Adrenal gland (tissue), 12 donors: ENCODE data around the gene RYR3. TPM values are rescaled to one million over a fixed set of nuclear protein-coding genes. Genes with fewer than 3 reads are reported as not detected.

Source experiments
- DNase-seq, 7 donors: peaks; one replicate each; pipeline ENCODE4 v3.0.0-alpha.2; 2019 to 2020
- H3K27ac ChIP-seq, 5 donors: fragments of 200-600 bp; sonication (generic) in 4 of 5; 1 replicate in 3 of 5; 2 replicates in 2 of 5; pipeline versions ENCODE4 v1.5.1 to v1.8.0; 2016 to 2020; ENCODE audit warnings: mild to moderate bottlenecking in 1 of 5
- H3K27me3 ChIP-seq: fragments of 200-600 bp; 2 replicates; pipeline ENCODE4 v1.8.0; 2021
- H3K36me3 ChIP-seq, 2 donors: fragments of 200-600 bp; replicated peaks in 1 of 2; 1 replicate in 1 of 2; 2 replicates in 1 of 2; pipeline versions ENCODE4 v1.5.1 to v1.8.0; 2018 to 2022
- H3K4me1 ChIP-seq, 2 donors: fragments of 200-600 bp; replicated peaks in 1 of 2; 1 replicate in 1 of 2; 2 replicates in 1 of 2; pipeline versions ENCODE4 v1.5.1 to v1.8.0; 2018 to 2021
- H3K4me3 ChIP-seq, 4 donors: fragments of 200-600 bp; sonication (generic) in 3 of 4; one replicate each; pipeline ENCODE4 v1.5.1; 2016 to 2018
- H3K9me3 ChIP-seq, 3 donors: fragments of 200-600 bp; sonication (generic) in 1 of 3; replicated peaks in 1 of 3; 1 replicate in 2 of 3; 2 replicates in 1 of 3; pipeline versions ENCODE4 v1.5.1 to v1.8.0; 2016 to 2021
- CTCF ChIP-seq, 6 experiments: fragments of 450-650 bp in 4 of 6; fragments of 200-600 bp in 2 of 6; sonication (generic) in 1 of 6; IDR thresholded peaks; 1 replicate in 5 of 6; 2 replicates in 1 of 6; pipeline versions ENCODE4 v1.5.1 to v1.8.0; 2016 to 2021; ENCODE audit warnings: antibody characterized with exemption in 6 of 6, mild to moderate bottlenecking in 2 of 6, moderate library complexity in 1 of 6
- POLR2A ChIP-seq, 2 donors: fragments of 450-650 bp; IDR thresholded peaks; one replicate each; pipeline ENCODE4 v1.6.1; 2017; ENCODE audit warnings: antibody characterized with exemption in 2 of 2, mild to moderate bottlenecking in 2 of 2, moderate library complexity in 1 of 2
- WGBS, 4 donors: extraction: QIAGEN DNeasy Blood & Tissue Kit in 2 of 4; methylation state at CpG; one replicate each; pipeline versions ENCODE4 v1.1.5 to v1.1.7; 2013 to 2017; 5-methylcytosine and 5-hydroxymethylcytosine counted together
- intact Hi-C, 2 donors: fragments of 100-400 bp; cut with DNase I; formaldehyde crosslinking; loops; one replicate each; pipeline versions ENCODE4 v1.14.1 to v1.15.0; 2022 to 2023
- polyA plus RNA-seq, 3 donors: library from polyadenylated mRNA; stranded (reverse); fragments of 200-250 nt in 2 of 3; fragments of 350-450 nt in 1 of 3; fragmentation: Illumina TruSeq in 1 of 3; extraction: RNeasy Lipid Tissue Mini Kit (QIAGEN cat#74804) in 1 of 3; gene quantifications; one replicate each; pipeline ENCODE4 v1.2.3, GENCODE V29; 2013 to 2014
- total RNA-seq, 9 donors: library from RNA; depleted of rRNA in 4 of 9; stranded (reverse); fragments of >200 nt in 4 of 9; fragments of 120-200 nt in 1 of 9; fragmentation: NEBNext Ultra II Directional in 1 of 9; extraction: Animal tissue kit (Norgen Biotek cat#: 25700) in 1 of 9; gene quantifications; one replicate each; pipeline versions ENCODE4 v1.1.0 to v1.2.4, GENCODE V29; 2013 to 2023
- donor health status: healthy with polysubstance abuse.
- donor health status: Bipolar disorder and iron deficiency.
- donor health status: DM: yes; HTN: yes; CAD: no.
- donor health status: DM: no; HTN: no; CAD: no.
- donor health status: DM: no; HTN: no; CAD: no.
- donor health status: DM: yes; HTN: yes; CAD: no.

Gene RYR3
- total and polyA plus RNA-seq, 12 donors, result 0.32 to 60.7 (median 3.4) TPM

DNA sequence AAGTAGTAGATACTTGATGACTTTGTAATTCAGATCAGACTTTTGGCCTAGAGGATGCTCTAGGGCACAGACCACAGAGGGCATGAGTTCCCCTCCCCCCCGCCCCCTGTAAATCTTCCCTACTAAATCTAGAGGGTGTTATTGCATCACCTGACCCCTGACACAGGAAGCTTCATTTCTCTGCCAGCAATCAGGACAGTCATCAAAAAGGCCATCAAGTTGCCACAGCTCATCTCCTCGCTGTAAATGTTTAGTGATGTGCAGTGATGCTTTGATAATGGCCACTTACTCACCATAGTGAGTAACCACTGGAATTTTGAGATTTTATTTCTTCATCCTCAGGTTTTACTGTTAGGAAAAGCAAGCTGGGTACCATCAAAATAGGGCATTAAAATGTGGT, 368.3 kb downstream of the RYR3 start:
- H3K27ac ChIP-seq, result no peak overlapping the region
- intact Hi-C loops, result loop anchor here in 1 of 2 donors (5.0 kb wide), 1 partner anchor 382 kb away; no protein-coding TSS in a partner anchor
- DNase-seq, result no peak
- H3K4me1 ChIP-seq, result no peaks in the 10 kb centered on the region
- no peaks in the 10 kb centered on the region for H3K9me3 ChIP-seq
- no peak overlapping the region for H3K4me3 ChIP-seq
- no peak for TF ChIP-seq POLR2A (IDR thresholded peaks at IDR 0.05)
- no peak for TF ChIP-seq CTCF (IDR thresholded peaks at IDR 0.05)
- H3K27me3 ChIP-seq, result no peaks in the 10 kb centered on the region
- no peaks in the 10 kb centered on the region for H3K36me3 ChIP-seq
- WGBS, 4 donors, result 49 to 63% (median 53%) methylated on average over 2 of the region's 2 CpGs

GRCh38 chr15:33680336-33680735, 369.6 kb downstream of the RYR3 start:
- intact Hi-C loops, result no loop called here
- Histone ChIP-seq H3K27ac (no peak overlapping the region), H3K4me3 (no peak overlapping the region), H3K9me3 (no peaks in the 10 kb centered on the region), H3K27me3 (no peaks in the 10 kb centered on the region), H3K4me1 (no peaks in the 10 kb centered on the region), H3K36me3 (no peaks in the 10 kb centered on the region)
- 46 to 76% (median 65%) methylated on average over 5 of the region's 5 CpGs for WGBS, 4 donors
- DNase-seq, result no peak
- TF ChIP-seq CTCF (IDR thresholded peaks at IDR 0.05) (no peak), POLR2A (IDR thresholded peaks at IDR 0.05) (no peak)

- H3K9me3 ChIP-seq, result no peaks in the 10 kb centered on the region
- H3K27ac ChIP-seq, result no peak overlapping the region
- 78 to 85% (median 82%) methylated on average over 8 to 12 of the region's 12 CpGs for WGBS, 4 donors
- TF ChIP-seq CTCF (IDR thresholded peaks at IDR 0.05), result no peak
- TF ChIP-seq POLR2A (IDR thresholded peaks at IDR 0.05), result no peak
- no peaks in the 10 kb centered on the region for H3K36me3 ChIP-seq
- intact Hi-C loops, result loop anchor here in 1 of 2 donors (10.0 kb wide), 2 partner anchors 458 to 598 kb away; no protein-coding TSS in a partner anchor
- H3K4me1 ChIP-seq, result no peaks in the 10 kb centered on the region
- no peaks in the 10 kb centered on the region for H3K27me3 ChIP-seq
- no peak for DNase-seq
- no peak overlapping the region for H3K4me3 ChIP-seq
Measured at GRCh38 chr15:33693166-33693800, 382.5 kb downstream of the RYR3 start.

DNA sequence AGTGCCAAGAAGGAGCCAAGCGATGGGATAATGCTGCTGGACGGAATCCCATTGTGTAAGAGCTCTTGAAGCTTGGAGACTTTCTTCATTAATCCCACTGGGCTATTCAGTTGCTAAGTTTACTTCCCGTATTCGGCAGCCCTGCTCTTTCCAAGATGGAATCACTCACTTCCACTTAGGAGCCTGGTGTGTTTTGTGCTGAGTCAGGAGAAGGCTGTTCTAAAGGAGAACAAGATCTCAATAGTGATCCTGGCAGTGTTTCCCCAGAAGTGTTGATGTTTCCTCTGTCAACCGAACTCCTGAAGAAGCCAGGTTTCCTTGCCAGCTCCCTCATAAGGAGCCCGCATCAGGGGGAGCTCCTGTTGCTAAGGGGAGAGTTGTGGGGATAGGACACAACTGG, 387.4 kb downstream of the RYR3 start:
- no peaks in the 10 kb centered on the region for H3K27me3 ChIP-seq
- no peak overlapping the region for H3K27ac ChIP-seq
- intact Hi-C loops, result loop anchor here in 1 of 2 donors (10.0 kb wide), 2 partner anchors 463 to 603 kb away; no protein-coding TSS in a partner anchor
- H3K9me3 ChIP-seq, result no peaks in the 10 kb centered on the region
- no peak overlapping the region for H3K4me3 ChIP-seq
- no peaks in the 10 kb centered on the region for H3K36me3 ChIP-seq
- no peak for DNase-seq
- H3K4me1 ChIP-seq, result no peaks in the 10 kb centered on the region
- TF ChIP-seq POLR2A (IDR thresholded peaks at IDR 0.05) (no peak), CTCF (IDR thresholded peaks at IDR 0.05) (no peak)
- WGBS, 4 donors, result 59 to 94% (median 72%) methylated on average over 3 to 6 of the region's 6 CpGs
